Activated T-cell treated with anti-CD3 and anti-CD28 coated beads, Interleukin-2, amount 50 U/mL, for 24 hours (primary cell): ENCODE measurements around the gene POU6F2.

Experiments
- DNase-seq: peaks from one replicate; pipeline ENCODE4 v3.0.0-alpha.2; 2020
- H3K27ac Mint-ChIP-seq: 2 replicates; pipeline ENCODE4 v1.8.0; 2020; ENCODE audit warnings: mild to moderate bottlenecking, mixed read lengths
- H3K27me3 Mint-ChIP-seq: 2 replicates; pipeline ENCODE4 v1.8.0; 2020; ENCODE audit warnings: mixed read lengths
- H3K36me3 Mint-ChIP-seq: 2 replicates; pipeline ENCODE4 v1.8.0; 2020; ENCODE audit warnings: low read depth, mixed read lengths
- H3K4me1 Mint-ChIP-seq: 2 replicates; pipeline ENCODE4 v1.8.0; 2020; ENCODE audit warnings: low read depth, mixed read lengths
- H3K4me3 Mint-ChIP-seq: 2 replicates; pipeline ENCODE4 v1.8.0; 2020; ENCODE audit warnings: mild to moderate bottlenecking, moderate library complexity, mixed read lengths
- H3K9me3 Mint-ChIP-seq: 2 replicates; pipeline ENCODE4 v1.8.0; 2020; ENCODE audit warnings: mixed read lengths

POU6F2 gene

DNA sequence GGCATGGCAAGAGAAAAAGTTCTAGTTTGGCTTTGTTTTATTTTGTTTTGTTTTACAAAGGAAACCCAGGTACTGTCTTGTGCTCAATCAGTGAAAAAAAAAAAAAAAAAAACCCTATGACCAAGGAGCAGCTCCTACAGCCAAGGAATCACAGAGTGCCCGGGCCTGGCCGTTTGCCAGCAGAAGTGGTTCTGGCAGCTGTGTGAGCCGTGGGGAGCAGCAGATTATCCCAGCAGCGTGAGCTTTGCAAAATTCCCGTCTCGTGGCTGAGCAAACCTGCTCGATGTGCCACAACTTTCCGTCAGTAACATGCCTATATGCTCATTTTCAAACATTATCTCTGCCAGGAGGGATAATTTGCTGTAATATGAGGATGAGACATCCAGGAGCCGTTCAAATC is 293.7 kb downstream of the POU6F2 start:
- Mint-ChIP-seq H3K36me3 (no peaks in the 10 kb centered on the region), H3K4me1 (no peaks in the 10 kb centered on the region), H3K27me3 (peaks cover 3% of the 10 kb centered on the region), H3K9me3 (no peaks in the 10 kb centered on the region), H3K27ac (no peak overlapping the region), H3K4me3 (no peak overlapping the region)
- DNase-seq: no peak

DNA sequence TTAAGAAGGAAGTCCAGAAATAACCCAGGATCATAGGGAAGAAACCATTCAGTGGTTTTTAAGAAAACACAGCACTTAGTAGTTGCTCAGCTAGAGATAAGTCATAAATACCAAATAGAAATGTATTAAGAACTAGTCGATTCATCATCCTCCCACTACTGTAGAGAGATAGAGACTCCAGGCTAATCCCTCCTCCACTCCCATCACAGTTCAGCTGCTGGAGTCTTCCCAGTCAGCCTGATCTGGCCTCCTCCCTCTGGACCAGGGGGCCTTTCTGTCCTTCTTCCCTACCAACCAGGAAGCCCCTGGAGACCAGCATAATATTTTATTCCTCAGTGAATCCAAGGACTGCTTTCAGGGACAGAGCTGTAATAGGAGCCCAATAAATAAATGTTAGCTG is 294.4 kb downstream of the POU6F2 start:
- no peaks in the 10 kb centered on the region for H3K9me3 Mint-ChIP-seq
- DNase-seq: no peak
- no peak overlapping the region for H3K27ac Mint-ChIP-seq
- H3K27me3 Mint-ChIP-seq: peaks cover 3% of the 10 kb centered on the region
- H3K4me1 Mint-ChIP-seq: no peaks in the 10 kb centered on the region
- no peaks in the 10 kb centered on the region for H3K36me3 Mint-ChIP-seq
- H3K4me3 Mint-ChIP-seq: no peak overlapping the region

DNA sequence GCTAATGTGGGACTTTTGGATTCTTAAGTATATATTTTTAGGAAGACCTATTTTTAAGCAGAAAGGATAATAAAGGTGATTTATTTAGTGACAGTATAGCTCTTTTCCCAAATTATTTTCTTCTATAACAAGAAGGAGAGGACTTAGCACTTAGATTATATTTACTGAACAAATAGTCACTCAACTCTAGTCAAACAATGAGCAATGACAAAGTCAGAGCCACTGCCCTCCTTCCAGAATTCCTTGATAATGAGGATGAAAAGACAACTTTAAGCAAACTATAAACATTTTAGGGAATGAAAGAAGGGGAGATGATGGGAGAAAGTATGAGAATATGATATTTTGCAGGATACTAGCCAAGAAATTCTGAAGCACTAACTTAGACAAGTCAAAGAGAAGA is 295.0 kb downstream of the POU6F2 start:
- H3K4me3 Mint-ChIP-seq: no peak overlapping the region
- H3K27ac Mint-ChIP-seq: no peak overlapping the region
- H3K4me1 Mint-ChIP-seq: no peaks in the 10 kb centered on the region
- DNase-seq: no peak
- no peaks in the 10 kb centered on the region for H3K9me3 Mint-ChIP-seq
- no peaks in the 10 kb centered on the region for H3K36me3 Mint-ChIP-seq
- H3K27me3 Mint-ChIP-seq: peaks cover 3% of the 10 kb centered on the region

DNA sequence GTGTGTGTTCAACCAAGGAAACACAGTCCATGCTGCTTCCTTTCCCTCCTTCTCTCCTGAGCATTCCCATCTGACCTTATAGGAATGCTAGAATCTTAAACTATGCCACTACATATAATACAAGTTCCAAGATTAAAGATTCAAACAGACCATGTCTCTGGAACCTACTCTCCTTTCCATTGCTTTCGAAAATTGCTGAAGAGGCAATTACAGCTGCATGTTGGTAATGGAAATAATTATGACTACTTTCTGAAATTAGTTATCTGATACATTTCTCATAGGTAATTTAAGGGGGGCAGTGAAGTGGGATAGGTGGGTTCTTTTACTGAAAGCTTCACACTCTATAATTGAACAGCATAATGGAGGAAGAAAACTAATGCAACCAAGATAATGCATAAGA is 302.6 kb downstream of the POU6F2 start:
- no peaks in the 10 kb centered on the region for H3K4me1 Mint-ChIP-seq
- H3K9me3 Mint-ChIP-seq: no peaks in the 10 kb centered on the region
- no peak for DNase-seq
- H3K4me3 Mint-ChIP-seq: no peak overlapping the region
- H3K27me3 Mint-ChIP-seq: peaks cover 4% of the 10 kb centered on the region
- H3K27ac Mint-ChIP-seq: no peak overlapping the region
- no peaks in the 10 kb centered on the region for H3K36me3 Mint-ChIP-seq

DNA sequence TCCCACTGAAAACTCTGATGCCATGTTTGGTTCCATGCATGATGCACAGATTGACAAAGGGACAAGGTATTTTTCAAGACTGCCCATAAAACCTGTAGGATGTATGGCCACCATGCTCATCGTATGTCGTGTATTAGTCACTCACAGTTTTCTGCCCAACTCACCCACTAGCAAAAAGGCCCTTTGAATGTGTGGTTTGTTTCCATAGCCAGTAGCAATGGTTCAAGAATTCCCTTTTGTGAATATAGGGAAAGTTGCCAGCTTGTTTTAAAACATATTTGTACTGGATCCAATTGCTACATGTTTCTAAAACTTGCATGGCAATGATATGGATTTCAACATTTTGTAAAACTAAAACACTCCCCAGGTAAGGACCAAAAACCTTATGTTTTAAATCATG is 307.5 kb downstream of the POU6F2 start:
- H3K9me3 Mint-ChIP-seq: no peaks in the 10 kb centered on the region
- no peak overlapping the region for H3K27ac Mint-ChIP-seq
- H3K27me3 Mint-ChIP-seq: peaks cover 4% of the 10 kb centered on the region
- H3K4me1 Mint-ChIP-seq: no peaks in the 10 kb centered on the region
- H3K4me3 Mint-ChIP-seq: no peak overlapping the region
- no peaks in the 10 kb centered on the region for H3K36me3 Mint-ChIP-seq
- DNase-seq: no peak

DNA sequence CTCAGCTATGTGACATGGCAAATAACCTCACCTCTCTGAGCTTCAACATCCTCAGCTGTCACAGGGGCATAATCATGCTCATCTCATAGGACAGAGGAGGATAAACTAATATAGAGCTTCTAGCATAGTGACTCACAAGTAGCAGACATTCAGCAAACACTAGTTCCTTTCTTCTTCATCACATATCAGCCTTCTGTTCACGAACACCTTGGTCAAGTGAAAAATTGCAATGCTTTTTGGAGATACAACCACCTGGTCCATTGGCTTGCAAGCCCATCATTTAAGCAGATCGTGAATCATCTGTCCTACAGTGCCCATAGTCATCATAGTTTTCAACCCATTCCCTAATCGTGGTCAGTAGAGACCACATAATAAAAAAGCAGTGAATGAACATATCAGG is 310.6 kb downstream of the POU6F2 start:
- peaks cover 4% of the 10 kb centered on the region for H3K27me3 Mint-ChIP-seq
- no peaks in the 10 kb centered on the region for H3K9me3 Mint-ChIP-seq
- H3K4me3 Mint-ChIP-seq: no peak overlapping the region
- no peaks in the 10 kb centered on the region for H3K4me1 Mint-ChIP-seq
- no peak for DNase-seq
- H3K36me3 Mint-ChIP-seq: no peaks in the 10 kb centered on the region
- H3K27ac Mint-ChIP-seq: no peak overlapping the region

DNA sequence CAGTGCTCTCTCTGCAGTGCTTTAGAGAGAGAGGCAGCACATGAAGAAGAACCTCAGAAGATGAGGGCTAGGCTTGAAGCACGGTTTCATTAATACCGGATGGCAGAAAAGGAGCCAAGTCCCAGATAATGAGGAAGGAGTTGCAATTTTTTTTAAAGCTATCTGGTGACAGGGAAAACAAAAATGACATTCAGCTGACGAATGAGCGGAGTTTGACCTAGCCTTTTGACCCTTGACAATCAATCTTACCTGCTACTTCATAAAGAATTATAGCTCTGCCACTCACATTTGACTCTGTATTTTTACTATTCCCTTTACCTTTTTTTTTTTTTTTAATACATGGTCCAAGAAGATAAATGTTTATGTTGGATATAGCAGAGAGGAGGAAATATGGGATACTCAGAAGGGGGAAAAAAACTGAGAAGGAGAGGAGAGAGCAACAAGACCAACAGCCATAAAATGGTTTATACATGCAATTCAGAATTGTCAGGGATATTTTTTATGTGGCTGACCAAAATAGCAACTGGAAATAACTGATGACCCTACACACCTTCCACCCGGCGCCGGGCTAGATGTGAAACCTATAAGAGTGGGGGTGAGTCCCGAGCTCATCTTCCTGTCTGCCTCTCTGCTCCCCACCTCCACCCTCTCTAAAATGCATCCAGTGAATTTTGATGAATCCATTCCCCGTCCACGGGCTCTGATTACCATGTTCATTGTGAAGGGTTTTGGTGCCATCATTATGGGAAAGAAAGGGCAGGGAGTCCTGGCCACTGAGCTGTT is 314.1 kb downstream of the POU6F2 start:
- DNase-seq: no peak
- H3K27ac Mint-ChIP-seq: no peak overlapping the region
- no peaks in the 10 kb centered on the region for H3K36me3 Mint-ChIP-seq
- H3K9me3 Mint-ChIP-seq: no peaks in the 10 kb centered on the region
- H3K4me1 Mint-ChIP-seq: no peaks in the 10 kb centered on the region
- H3K27me3 Mint-ChIP-seq: peaks cover 6% of the 10 kb centered on the region
- H3K4me3 Mint-ChIP-seq: no peak overlapping the region

DNA sequence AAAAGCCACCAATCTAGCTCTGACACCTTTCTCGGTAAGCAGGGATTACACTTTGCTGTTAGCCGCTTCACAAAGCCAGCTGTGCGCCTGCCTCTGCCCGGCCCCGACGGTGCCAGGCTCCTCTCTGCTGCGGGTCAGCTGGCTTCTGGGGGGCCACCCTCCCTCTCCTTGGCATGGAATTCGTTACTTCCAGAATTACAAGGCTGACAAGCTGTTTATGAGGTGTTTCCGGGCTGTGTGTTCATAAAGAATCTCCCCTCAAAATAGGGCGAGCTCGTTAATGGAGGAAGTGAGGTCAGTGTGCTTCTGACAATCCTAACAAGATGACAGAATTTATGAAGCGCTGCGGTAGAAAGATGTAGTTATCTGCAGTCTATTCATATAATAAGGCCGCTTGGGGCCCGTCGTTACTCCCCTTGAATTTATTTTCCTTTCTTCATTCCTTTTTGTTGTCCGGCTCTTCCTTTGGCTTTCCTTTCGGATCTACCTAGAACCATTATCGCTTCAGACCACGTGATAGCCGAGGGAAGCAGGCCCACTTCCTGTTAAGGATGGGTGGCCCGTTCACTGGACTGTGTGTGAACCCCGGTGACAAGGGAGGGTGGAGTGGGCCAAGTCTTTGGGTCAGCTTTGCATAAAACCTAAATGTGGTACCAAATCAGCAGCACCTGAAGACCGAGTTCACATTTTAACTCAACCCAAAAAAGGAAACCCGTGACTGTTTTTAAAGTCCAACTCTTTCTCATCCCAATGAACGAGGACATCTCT is 315.5 kb downstream of the POU6F2 start:
- Mint-ChIP-seq H3K4me1 (no peaks in the 10 kb centered on the region), H3K36me3 (no peaks in the 10 kb centered on the region), H3K27me3 (peaks cover 9% of the 10 kb centered on the region), H3K9me3 (peaks cover 7% of the 10 kb centered on the region), H3K27ac (no peak overlapping the region), H3K4me3 (no peak overlapping the region)
- no peak for DNase-seq

DNA sequence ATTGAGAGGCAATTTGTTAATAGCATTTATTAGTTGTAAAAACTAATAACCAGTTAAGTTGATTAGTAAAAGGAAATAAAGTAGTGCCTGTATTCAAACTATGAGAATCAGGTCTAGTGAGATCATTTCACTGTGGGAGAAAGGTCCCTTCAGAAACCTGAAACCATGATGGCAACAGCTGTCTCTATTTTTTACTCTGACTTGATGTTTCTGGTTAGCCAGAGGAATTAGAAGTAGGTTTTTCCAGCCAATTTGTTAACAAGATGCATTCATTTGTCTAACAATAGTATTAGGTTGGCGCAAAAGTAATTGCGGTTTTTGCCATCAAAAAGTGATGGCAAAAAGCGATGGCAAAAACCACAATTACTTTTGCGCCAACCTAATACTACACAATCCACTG is 316.3 kb downstream of the POU6F2 start:
- H3K36me3 Mint-ChIP-seq: no peaks in the 10 kb centered on the region
- peaks cover 11% of the 10 kb centered on the region for H3K27me3 Mint-ChIP-seq
- no peaks in the 10 kb centered on the region for H3K4me1 Mint-ChIP-seq
- H3K9me3 Mint-ChIP-seq: peaks cover 7% of the 10 kb centered on the region
- H3K4me3 Mint-ChIP-seq: no peak overlapping the region
- no peak overlapping the region for H3K27ac Mint-ChIP-seq
- DNase-seq: no peak

DNA sequence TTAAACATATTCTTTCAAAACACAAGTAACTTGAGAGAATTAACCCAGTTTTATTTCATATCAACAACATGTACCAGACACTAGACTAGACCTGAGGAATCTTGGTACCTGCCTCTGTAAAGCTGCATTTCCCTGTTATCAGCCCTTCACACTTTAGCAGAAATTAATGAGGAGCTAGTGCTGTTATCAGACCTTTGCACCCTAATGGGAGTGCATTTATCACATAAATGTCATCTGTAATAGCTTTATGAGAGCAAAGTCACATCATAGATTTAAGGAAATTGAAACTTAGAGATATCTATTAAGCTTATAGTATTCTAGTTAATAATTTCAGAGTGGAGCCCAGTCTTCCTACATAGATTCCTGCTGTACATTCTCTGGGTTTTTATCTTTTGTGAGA is 318.1 kb downstream of the POU6F2 start:
- H3K36me3 Mint-ChIP-seq: no peaks in the 10 kb centered on the region
- H3K27me3 Mint-ChIP-seq: peaks cover 14% of the 10 kb centered on the region
- no peak overlapping the region for H3K27ac Mint-ChIP-seq
- no peak overlapping the region for H3K4me3 Mint-ChIP-seq
- no peak for DNase-seq
- H3K9me3 Mint-ChIP-seq: peaks cover 7% of the 10 kb centered on the region
- no peaks in the 10 kb centered on the region for H3K4me1 Mint-ChIP-seq

DNA sequence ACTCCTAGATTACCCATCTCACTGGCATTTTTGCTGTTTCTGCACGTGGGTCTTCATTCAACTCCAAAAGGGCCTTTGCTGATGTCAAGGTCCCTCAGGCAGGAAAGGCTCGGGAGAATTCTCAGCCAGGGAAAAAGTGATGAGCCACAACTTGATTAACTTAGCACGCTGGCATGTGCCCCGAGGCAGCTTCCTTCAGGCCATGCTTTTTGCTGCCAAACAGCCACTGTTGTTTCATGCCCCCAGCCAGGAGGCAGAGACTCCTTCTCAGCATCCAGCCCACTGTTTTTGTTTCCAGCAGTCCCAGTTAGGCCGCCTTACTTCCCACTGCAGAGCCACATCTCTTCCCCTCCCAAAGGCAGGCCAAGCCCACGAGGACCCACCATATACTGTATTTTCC is 322.0 kb downstream of the POU6F2 start:
- Mint-ChIP-seq H3K27me3 (peaks cover 19% of the 10 kb centered on the region), H3K4me3 (no peak overlapping the region), H3K9me3 (peaks cover 7% of the 10 kb centered on the region), H3K4me1 (no peaks in the 10 kb centered on the region), H3K36me3 (no peaks in the 10 kb centered on the region), H3K27ac (no peak overlapping the region)
- DNase-seq: no peak

DNA sequence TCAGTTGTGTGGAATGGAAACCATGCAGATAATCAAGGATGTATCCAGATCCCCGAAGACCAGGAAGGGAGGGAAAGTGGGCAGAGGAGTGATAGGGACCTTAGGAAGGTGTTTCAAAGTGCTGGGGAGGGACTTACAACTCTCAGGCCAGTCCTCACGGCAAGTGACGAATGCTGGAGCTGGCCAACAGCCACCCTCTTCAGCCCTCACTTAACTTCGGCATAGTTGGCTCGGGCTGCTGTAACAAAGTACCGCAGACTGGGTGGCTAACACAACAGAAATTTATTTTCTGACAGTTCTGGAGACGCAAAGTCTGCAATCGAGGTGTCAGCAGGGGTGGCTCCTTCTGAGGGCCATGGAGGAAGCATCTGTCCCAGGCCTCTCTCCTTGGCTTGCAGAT is 322.6 kb downstream of the POU6F2 start:
- Mint-ChIP-seq H3K4me1 (no peaks in the 10 kb centered on the region), H3K9me3 (peaks cover 7% of the 10 kb centered on the region), H3K4me3 (no peak overlapping the region), H3K36me3 (no peaks in the 10 kb centered on the region), H3K27ac (no peak overlapping the region), H3K27me3 (peaks cover 19% of the 10 kb centered on the region)
- DNase-seq: no peak

DNA sequence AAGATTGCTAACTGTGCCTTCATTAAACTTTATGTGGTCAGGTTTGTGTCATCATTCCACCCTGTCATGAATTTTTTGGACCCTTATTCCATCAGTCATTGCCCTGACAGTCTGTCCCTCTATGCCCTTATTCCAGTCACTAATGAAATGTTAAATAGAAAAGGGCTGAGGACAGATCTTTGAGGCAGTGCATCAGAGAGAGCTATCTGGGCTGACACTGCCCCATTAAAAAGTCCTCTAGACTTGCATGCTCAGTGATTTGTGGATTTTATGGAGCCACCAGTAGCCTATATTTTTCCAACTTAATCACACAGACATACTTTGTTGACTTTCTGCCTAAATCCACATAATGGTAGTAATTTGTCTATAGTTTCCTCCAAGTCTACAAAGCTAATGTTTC is 323.8 kb downstream of the POU6F2 start:
- Mint-ChIP-seq H3K27ac (no peak overlapping the region), H3K4me3 (no peak overlapping the region), H3K9me3 (peaks cover 7% of the 10 kb centered on the region), H3K27me3 (peaks cover 15% of the 10 kb centered on the region), H3K36me3 (no peaks in the 10 kb centered on the region), H3K4me1 (no peaks in the 10 kb centered on the region)
- no peak for DNase-seq

DNA sequence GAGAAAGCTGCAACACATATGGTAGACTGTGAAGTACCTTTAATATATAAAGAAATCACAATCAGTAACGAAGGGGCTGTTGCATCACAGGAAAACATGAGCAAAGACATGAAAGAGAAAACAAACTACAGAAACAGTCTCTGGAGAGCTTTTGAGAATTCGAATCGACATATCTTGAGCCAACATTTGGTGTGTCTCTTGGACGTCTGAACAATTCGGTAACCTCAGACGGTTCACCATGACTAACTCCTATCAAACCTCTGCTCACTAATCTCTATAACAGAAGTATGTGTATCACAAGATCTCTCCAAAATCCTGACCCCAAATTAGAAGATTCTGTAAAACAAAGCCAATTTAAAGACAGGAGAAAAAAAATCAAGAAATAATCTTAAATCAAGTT is 326.5 kb downstream of the POU6F2 start:
- DNase-seq: no peak
- Mint-ChIP-seq H3K4me1 (no peaks in the 10 kb centered on the region), H3K27me3 (peaks cover 11% of the 10 kb centered on the region)

DNA sequence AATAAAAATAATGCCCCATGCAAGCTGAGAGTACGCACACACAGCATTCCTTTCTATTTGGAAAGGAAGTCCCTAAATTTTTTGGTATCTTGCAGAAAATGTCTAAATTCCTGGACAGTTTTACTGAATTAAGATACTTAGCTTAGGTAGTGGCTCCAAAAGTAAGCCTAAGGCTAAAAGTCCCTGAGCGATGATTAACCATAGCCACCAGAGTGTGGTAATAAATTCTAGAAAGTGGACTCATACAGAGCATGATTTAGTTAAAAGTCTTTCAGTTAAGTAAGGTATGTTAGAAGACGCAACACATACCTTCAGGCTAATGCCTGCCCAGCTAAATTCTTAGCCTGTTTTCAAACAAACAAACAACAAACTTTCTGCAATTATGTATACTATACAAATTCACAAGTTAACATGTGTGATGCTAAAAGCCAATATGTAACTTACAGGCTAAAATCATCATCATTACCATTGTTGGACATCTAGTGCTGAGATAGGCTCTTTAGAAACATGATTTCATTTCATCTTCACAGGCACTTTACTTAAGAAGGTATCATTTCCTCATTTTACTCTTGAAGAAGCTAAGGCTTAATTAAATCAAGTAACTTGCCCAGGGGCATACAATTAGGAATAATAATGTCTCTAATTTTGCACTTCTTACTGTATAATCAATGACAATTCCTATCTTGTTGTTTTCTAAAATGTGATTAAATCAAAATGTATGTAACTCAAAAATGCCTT is 327.1 kb downstream of the POU6F2 start:
- no peak for DNase-seq
- H3K27ac Mint-ChIP-seq: no peak overlapping the region
- H3K4me3 Mint-ChIP-seq: no peak overlapping the region
- peaks cover 11% of the 10 kb centered on the region for H3K27me3 Mint-ChIP-seq
- H3K36me3 Mint-ChIP-seq: no peaks in the 10 kb centered on the region
- H3K4me1 Mint-ChIP-seq: no peaks in the 10 kb centered on the region
- no peaks in the 10 kb centered on the region for H3K9me3 Mint-ChIP-seq

More for the DNA sequence above, 326.5 kb downstream of the POU6F2 start:
- H3K9me3 Mint-ChIP-seq: no peaks in the 10 kb centered on the region
- no peaks in the 10 kb centered on the region for H3K36me3 Mint-ChIP-seq
- no peak overlapping the region for H3K27ac Mint-ChIP-seq
- H3K4me3 Mint-ChIP-seq: no peak overlapping the region
